GM12878 (cell line): ENCODE results near the gene MTRR. TPM values are rescaled to one million over a fixed set of nuclear protein-coding genes. Genes with fewer than 3 reads are reported as not detected.

Source experiments
- ATAC-seq: fragments of 200-7000 bp; cut with Tn5 transposase; 3 replicates; pipeline ENCODE4 v1.9.1; 2020; ENCODE audit warnings: mild to moderate bottlenecking, moderate library complexity
- BruUV-seq: library from RNA; stranded (reverse); fragments of 400-500 nt; replicated peaks from 2 replicates; lab custom pipeline; 2021; lab: Mats Ljungman, UMichigan
- CTCF ChIA-PET: fragments of 300-600 bp; sonication (Branson Sonifier 250); formaldehyde crosslinking; extraction: SDS; loops from one replicate; lab custom pipeline; 2021; ENCODE audit warnings: inconsistent platforms; lab: Yijun Ruan, JAX
- POLR2A ChIA-PET: fragments of 350-600 bp; formaldehyde crosslinking; extraction: SDS; loops from one replicate; lab custom pipeline; 2021; ENCODE audit warnings: inconsistent platforms; lab: Charles Lee
- RAD21 ChIA-PET: fragments of 300-600 bp; sonication (Branson Sonifier 250); formaldehyde crosslinking; loops from one replicate; lab custom pipeline; 2023; ENCODE audit warnings: antibody characterized with exemption; ENCODE audit not compliant: unreplicated experiment; lab: Charles Lee
- SMC1A ChIA-PET: fragments of 300-600 bp; sonication (Branson Sonifier 250); formaldehyde crosslinking; loops from one replicate; lab custom pipeline; 2023; ENCODE audit not compliant: unreplicated experiment, uncharacterized antibody; lab: Charles Lee
- DNase-seq: peaks from one replicate; pipeline ENCODE4 v3.0.0-alpha.2; 2011; ENCODE audit warnings: low read depth, low spot score
- FAIRE-seq: peaks from 3 replicates; lab custom pipeline; 2011; peaks lifted over from hg19 to GRCh38; lab: Jason Lieb, UNC
- H2AFZ ChIP-seq: 2 replicates; pipeline ENCODE4 v1.6.0; 2011; ENCODE audit warnings: low read depth, low read length, control low read depth; ENCODE audit not compliant: control insufficient read depth
- H3K27ac ChIP-seq: 2 replicates; pipeline ENCODE4 v1.5.1; 2011; ENCODE audit warnings: control low read depth; ENCODE audit not compliant: control insufficient read depth, insufficient read depth
- H3K27me3 ChIP-seq, 2 experiments: replicated peaks in 1 of 2; 2 replicates each; pipeline versions ENCODE4 v1.6.0 to v1.6.1; 2011; ENCODE audit warnings: low read length in 1 of 2; ENCODE audit not compliant: control insufficient read depth in 2 of 2, insufficient read depth in 2 of 2
- H3K36me3 ChIP-seq, 2 experiments: 2 replicates each; pipeline ENCODE4 v1.5.1; 2011; ENCODE audit warnings: low read length in 1 of 2; ENCODE audit not compliant: control insufficient read depth in 2 of 2, insufficient read depth in 2 of 2
- H3K4me1 ChIP-seq: 2 replicates; pipeline ENCODE4 v1.6.1; 2011; ENCODE audit warnings: mild to moderate bottlenecking, low read length, moderate library complexity, mixed read lengths; ENCODE audit not compliant: control insufficient read depth, insufficient read depth
- H3K4me2 ChIP-seq: 2 replicates; pipeline ENCODE4 v1.6.0; 2011; ENCODE audit warnings: control low read depth; ENCODE audit not compliant: control insufficient read depth, insufficient read depth
- H3K4me3 ChIP-seq: fragments of 200-600 bp; sonication (generic); 2 replicates; pipeline ENCODE4 v1.5.1; 2016
- H3K79me2 ChIP-seq: 2 replicates; pipeline ENCODE4 v1.6.0; 2011; ENCODE audit warnings: low read length; ENCODE audit not compliant: control insufficient read depth, insufficient read depth
- H3K9ac ChIP-seq: 2 replicates; pipeline ENCODE4 v1.8.0; 2011; ENCODE audit warnings: low read length, control low read depth, mixed read lengths; ENCODE audit not compliant: control insufficient read depth, insufficient read depth
- H3K9me3 ChIP-seq: replicated peaks from 3 replicates; pipeline ENCODE4 v1.5.1; 2011; ENCODE audit warnings: mild to moderate bottlenecking, low read length; ENCODE audit not compliant: control insufficient read depth, insufficient read depth
- H4K20me1 ChIP-seq: 2 replicates; pipeline ENCODE4 v1.6.0; 2011; ENCODE audit not compliant: control insufficient read depth, insufficient read depth
- FOXM1 ChIP-seq: IDR thresholded peaks from 2 replicates; pipeline ENCODE4 v1.6.1; 2012; ENCODE audit warnings: low read depth, mild to moderate bottlenecking, inconsistent platforms, low read length, moderate library complexity
- MTA2 ChIP-seq: fragments of 450-650 bp; IDR thresholded peaks from 2 replicates; pipeline ENCODE4 v1.6.1; 2016; ENCODE audit warnings: low read depth, mild to moderate bottlenecking, moderate library complexity
- TCF7 ChIP-seq: IDR thresholded peaks from 2 replicates; pipeline ENCODE4 v1.6.1; 2014; ENCODE audit warnings: antibody characterized with exemption, borderline replicate concordance
- ZNF24 ChIP-seq: fragments of 450-650 bp; IDR thresholded peaks from 2 replicates; pipeline ENCODE4 v1.6.1; 2017; ENCODE audit warnings: antibody characterized with exemption, mild to moderate bottlenecking
- WGBS: methylation state at CpG from one replicate; pipeline ENCODE4 v1.1.6; 2016; ENCODE audit warnings: low lambda C conversion rate; ENCODE audit not compliant: insufficient replicate concordance, insufficient coverage; ENCODE audit errors: missing lambda C conversion rate; 5-methylcytosine and 5-hydroxymethylcytosine counted together
- in situ Hi-C: fragments of 300-500 bp; cut with MboI; formaldehyde crosslinking; loops from 9 replicates; pipeline ENCODE4 v1.14.3; 2018; ENCODE audit warnings: mixed read lengths
- intact Hi-C: fragments of 100-400 bp; cut with micrococcal nuclease; formaldehyde crosslinking; loops from one replicate; pipeline ENCODE4 v1.14.2; 2022; ENCODE audit not compliant: unreplicated experiment
- polyA plus RNA-seq, 11 experiments: library from polyadenylated mRNA; depleted of rRNA in 4 of 11; unstranded in 6 of 11; stranded (reverse) in 5 of 11; fragments of >200 nt; fragmentation: Nextera tagmentation in 4 of 11; fragmentation: Illumina TruSeq in 1 of 11; extraction: Ambion mirVana in 4 of 11; extraction: Trizol in 1 of 11; gene quantifications; 1 replicate in 1 of 11; 2 replicates in 10 of 11; pipeline versions ENCODE4 v1.2.1 to v1.2.3, GENCODE V29; 2011 to 2016; ENCODE audit warnings: inconsistent platforms in 2 of 11, missing spikeins in 2 of 11, low read depth in 1 of 11
- total RNA-seq, 4 experiments: library from RNA; depleted of rRNA in 3 of 4; stranded (reverse); fragments of >200 nt in 3 of 4; fragmentation: Illumina TruSeq in 1 of 4; extraction: Trizol in 1 of 4; gene quantifications; 2 replicates each; pipeline versions ENCODE4 v1.2.1 to v1.2.3, GENCODE V29; 2013 to 2021
- TF ChIP-seq, protein P1 (sequence below): fragments of 450-650 bp; IDR thresholded peaks from 2 replicates; pipeline ENCODE4 v1.6.1; 2017; ENCODE audit warnings: borderline replicate concordance
- TF ChIP-seq, protein P2 (sequence below), 3 experiments: IDR thresholded peaks in 2 of 3; conservative IDR thresholded peaks in 1 of 3; 2 replicates each; pipeline ENCODE4 v1.5.1; 2011; ENCODE audit warnings: low read depth in 3 of 3, low read length in 3 of 3, mild to moderate bottlenecking in 3 of 3, control low read depth in 2 of 3, moderate library complexity in 2 of 3, inconsistent platforms in 1 of 3, mixed read lengths in 1 of 3; ENCODE audit not compliant: control insufficient read depth in 2 of 3, insufficient read depth in 1 of 3; ENCODE audit errors: extremely low read depth in 1 of 3
- TF ChIP-seq, protein P3 (sequence below): IDR thresholded peaks from 2 replicates; pipeline ENCODE4 v1.6.1; 2011; ENCODE audit warnings: low read depth, mild to moderate bottlenecking, low read length, moderate library complexity, borderline replicate concordance; ENCODE audit errors: extremely low read depth

Gene MTRR
- total and polyA plus RNA-seq, 10 of the 15 experiments (the other 5 are each of a cell fraction or from before 2014, with no cell fraction given), result 13.8 to 76.9 (median 38.0) TPM

DNA sequence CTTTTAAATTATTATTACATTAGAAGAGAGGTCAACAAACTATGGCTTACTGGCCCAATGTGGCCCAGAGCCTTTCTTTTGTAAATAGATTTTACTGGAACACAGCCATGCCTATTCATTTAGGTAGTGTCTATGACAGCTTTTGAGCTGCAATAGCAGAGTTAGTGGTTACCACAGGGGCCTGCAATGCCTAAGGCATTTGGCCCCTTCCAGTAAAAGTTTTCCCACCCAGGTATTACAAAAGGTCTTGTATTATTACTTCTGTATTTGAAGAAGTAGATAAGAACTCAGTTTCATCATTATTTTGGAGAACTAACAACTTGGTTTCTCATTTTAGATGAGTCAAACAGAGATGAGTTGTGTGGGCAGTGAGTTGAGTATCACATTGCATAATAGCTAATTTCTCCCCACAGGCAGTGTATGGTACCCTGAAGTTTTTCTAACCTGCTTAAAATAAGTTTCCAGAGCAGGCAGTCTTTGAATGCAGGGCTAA is 9.5 kb downstream of the MTRR start (continued):
- TF ChIP-seq TCF7 (peak; percentile 21; the same call in 1 of the 2 replicates), ZNF24 (peak; percentile 66; the same call in 1 of the 2 replicates), FOXM1 (peak; percentile 80), MTA2 (peak; percentile 83)
- TF ChIP-seq, protein P1, sequence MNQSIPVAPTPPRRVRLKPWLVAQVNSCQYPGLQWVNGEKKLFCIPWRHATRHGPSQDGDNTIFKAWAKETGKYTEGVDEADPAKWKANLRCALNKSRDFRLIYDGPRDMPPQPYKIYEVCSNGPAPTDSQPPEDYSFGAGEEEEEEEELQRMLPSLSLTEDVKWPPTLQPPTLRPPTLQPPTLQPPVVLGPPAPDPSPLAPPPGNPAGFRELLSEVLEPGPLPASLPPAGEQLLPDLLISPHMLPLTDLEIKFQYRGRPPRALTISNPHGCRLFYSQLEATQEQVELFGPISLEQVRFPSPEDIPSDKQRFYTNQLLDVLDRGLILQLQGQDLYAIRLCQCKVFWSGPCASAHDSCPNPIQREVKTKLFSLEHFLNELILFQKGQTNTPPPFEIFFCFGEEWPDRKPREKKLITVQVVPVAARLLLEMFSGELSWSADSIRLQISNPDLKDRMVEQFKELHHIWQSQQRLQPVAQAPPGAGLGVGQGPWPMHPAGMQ, result no peak
- TF ChIP-seq, all 136 proteins: peak for 38

DNA sequence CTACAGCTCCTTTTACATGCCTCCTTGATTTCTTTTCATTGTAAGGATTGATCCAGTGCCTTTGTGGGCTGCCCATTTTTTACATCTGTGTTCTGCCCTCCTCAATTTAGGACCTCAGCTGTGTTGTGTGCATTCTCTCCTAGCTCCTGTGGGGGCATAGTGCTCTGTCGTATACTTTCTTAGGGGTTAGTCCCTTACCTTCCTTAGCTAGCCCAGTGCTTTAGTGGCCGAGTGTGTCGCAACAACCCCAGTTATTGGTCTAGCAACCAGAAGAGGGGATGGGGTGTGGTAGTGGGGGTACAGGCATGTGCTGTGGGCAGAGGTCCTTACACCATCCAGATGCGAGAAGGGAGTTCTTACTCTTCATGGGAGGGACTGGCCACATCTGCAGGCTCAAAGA is 12.1 kb downstream of the MTRR start:
- intact Hi-C loops, result no loop called here
- WGBS, result 98% methylated on average over 4 of the region's 4 CpGs
- no peak overlapping the region for H3K4me2 ChIP-seq
- ChIA-PET SMC1A (interaction anchor here (1.6 kb wide), 1 partner anchor 13 kb away, joined by 4 read pairs; the partner anchor contains the start of genes FASTKD3 and MTRR), CTCF (interaction anchor here (1.3 kb wide), 1 partner anchor 16 kb away, joined by 3 read pairs; no protein-coding TSS in a partner anchor), POLR2A (no interaction called here), RAD21 (no interaction called here)
- peaks cover 15 to 33% of the 10 kb centered on the region in 2 experiments for H3K36me3 ChIP-seq
- TF ChIP-seq, protein P2, sequence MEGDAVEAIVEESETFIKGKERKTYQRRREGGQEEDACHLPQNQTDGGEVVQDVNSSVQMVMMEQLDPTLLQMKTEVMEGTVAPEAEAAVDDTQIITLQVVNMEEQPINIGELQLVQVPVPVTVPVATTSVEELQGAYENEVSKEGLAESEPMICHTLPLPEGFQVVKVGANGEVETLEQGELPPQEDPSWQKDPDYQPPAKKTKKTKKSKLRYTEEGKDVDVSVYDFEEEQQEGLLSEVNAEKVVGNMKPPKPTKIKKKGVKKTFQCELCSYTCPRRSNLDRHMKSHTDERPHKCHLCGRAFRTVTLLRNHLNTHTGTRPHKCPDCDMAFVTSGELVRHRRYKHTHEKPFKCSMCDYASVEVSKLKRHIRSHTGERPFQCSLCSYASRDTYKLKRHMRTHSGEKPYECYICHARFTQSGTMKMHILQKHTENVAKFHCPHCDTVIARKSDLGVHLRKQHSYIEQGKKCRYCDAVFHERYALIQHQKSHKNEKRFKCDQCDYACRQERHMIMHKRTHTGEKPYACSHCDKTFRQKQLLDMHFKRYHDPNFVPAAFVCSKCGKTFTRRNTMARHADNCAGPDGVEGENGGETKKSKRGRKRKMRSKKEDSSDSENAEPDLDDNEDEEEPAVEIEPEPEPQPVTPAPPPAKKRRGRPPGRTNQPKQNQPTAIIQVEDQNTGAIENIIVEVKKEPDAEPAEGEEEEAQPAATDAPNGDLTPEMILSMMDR (IDR thresholded peaks at IDR 0.05 in 2 of 3, conservative IDR thresholded peaks at IDR 0.05 in 1 of 3; ENCODE audit: control insufficient read depth in 2 of 3, extremely low read depth in 1 of 3, insufficient read depth in 1 of 3, low read depth in 3 of 3, low read length in 3 of 3), result 0 out of 6 replicates have a peak, but pooled peaks of 1 of the 3 experiments have one; percentile 6
- TF ChIP-seq, protein P3, sequence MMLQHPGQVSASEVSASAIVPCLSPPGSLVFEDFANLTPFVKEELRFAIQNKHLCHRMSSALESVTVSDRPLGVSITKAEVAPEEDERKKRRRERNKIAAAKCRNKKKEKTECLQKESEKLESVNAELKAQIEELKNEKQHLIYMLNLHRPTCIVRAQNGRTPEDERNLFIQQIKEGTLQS, result no peak
- no TSS peak for BruUV-seq
- 0 out of 2 replicates have a peak, but pooled peaks cover 3% of the 10 kb centered on the region for H4K20me1 ChIP-seq
- 0 out of 3 replicates have a peak, but pooled peaks have one; percentile 18 for ATAC-seq
- no peak for FAIRE-seq
- H3K4me1 ChIP-seq, result peaks cover 27% of the 10 kb centered on the region
- DNase-seq, result no peak
- H2AFZ ChIP-seq, result no peak overlapping the region
- no peak overlapping the region for H3K4me3 ChIP-seq
- peaks cover 6% of the 10 kb centered on the region for H3K79me2 ChIP-seq
- H3K27ac ChIP-seq, result no peak overlapping the region
- H3K9me3 ChIP-seq, result no peaks in the 10 kb centered on the region
- no peak overlapping the region for H3K9ac ChIP-seq
- H3K27me3 ChIP-seq, result no peaks in the 10 kb centered on the region
- in situ Hi-C loops, result no loop called here
